ENCODE data around the gene PEX11G.
"Not testable (repeated sequence)": the region's sequence is repeated elsewhere in the genome, so short reads cannot be mapped to it uniquely, and the experiment has no call there.

The PEX11G gene

DNA sequence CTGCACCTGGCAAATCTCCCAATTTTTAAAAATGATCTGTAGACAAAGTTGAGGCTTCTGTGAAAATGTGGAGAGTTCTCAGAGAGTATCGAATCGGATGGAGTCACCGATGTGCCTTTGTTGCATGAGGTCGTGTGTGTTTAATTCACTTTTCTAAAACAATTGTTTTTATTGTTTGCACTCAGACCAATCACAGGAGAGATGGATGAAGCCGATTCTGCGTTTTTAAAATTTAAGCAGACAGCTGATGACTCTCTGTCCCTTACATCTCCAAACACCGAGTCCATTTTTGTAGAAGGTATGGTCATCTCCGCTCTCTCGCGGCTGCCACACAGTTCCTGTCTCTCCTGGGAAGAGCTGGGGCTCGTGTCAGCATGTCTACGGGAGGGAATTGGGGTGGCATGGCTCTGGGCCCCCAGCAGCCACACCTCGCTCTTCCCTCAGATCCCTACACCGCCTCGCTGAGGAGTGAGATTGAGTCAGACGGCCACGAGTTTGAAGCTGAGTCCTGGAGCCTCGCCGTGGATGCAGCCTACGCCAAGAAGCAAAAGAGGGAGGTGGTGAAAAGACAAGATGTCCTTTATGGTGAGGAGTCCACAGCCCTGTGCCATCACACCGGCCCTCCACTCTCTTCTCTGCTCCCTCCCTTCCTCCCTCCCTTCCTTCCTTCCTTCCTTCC is 47.2 kb downstream of the PEX11G start:
- no peak for DNase-seq (ENCODE audit: low read depth)
- no peak overlapping the region for H3K4me3 ChIP-seq (ENCODE audit: low read depth, low read length)
- TF ChIP-seq, protein P1, sequence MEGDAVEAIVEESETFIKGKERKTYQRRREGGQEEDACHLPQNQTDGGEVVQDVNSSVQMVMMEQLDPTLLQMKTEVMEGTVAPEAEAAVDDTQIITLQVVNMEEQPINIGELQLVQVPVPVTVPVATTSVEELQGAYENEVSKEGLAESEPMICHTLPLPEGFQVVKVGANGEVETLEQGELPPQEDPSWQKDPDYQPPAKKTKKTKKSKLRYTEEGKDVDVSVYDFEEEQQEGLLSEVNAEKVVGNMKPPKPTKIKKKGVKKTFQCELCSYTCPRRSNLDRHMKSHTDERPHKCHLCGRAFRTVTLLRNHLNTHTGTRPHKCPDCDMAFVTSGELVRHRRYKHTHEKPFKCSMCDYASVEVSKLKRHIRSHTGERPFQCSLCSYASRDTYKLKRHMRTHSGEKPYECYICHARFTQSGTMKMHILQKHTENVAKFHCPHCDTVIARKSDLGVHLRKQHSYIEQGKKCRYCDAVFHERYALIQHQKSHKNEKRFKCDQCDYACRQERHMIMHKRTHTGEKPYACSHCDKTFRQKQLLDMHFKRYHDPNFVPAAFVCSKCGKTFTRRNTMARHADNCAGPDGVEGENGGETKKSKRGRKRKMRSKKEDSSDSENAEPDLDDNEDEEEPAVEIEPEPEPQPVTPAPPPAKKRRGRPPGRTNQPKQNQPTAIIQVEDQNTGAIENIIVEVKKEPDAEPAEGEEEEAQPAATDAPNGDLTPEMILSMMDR (conservative IDR thresholded peaks at IDR 0.05; ENCODE audit: low read depth, low read length), result no peak

DNA sequence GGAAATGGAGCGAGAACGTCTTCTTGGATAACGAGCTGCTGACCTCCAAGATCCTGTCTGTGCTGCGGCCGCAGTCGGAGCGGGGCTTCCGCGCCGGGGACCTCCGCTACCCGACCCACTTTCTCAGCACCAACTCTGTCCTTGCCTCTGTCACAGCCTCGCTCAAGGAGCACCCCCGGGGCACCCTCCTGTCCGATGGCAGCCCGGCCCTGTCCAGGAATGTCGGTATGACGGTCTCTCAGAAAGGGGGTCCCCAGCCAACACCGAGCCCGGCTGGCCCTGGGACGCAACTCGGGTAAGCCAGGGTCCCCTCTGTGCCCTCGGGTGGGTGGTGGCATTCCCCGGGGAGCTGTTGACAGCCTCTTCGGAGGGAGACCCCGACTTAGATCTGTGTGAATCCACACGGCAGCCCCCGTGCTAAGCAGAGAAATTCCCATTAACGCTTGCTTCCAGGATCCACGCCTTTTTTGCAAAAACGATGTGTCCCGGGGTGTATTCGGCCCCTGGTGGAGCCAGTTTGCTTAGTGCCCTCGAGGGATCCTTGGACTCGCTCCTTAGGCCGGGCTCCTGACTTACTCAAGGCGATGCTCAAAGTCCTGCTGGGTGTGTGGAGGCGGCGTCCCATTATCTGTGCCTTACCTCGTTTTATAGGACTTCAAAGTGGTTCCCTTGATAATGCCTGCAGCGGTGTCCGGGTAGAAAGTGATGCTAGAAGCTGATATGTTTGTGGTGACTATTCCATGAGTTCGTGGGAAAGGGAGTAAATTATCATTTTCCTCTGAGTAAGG is 48.5 kb downstream of the PEX11G start:
- DNase-seq (ENCODE audit: low read depth), result no peak
- TF ChIP-seq, protein P1 (conservative IDR thresholded peaks at IDR 0.05; ENCODE audit: low read depth, low read length), result no peak
- H3K4me3 ChIP-seq (ENCODE audit: low read depth, low read length), result no peak overlapping the region

DNA sequence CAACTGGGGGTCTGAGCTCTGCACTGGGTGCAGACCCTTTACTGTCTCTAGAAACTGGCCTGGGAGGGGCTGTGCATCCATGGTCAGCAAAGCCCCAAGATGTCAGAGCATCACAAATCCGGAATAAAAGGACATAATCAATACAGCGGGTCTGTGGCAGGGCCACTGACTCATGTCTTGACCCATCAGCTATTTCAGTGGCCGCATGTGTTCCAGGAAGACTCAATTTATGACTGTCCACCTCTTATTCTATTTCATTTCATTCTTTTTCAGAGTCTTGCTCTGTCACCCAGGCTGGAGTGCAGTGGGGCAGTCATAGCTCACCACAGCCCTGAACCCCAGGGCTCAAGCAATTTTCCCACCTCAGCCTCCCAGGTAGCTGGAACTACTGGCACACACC is 53.2 kb downstream of the PEX11G start:
- TF ChIP-seq, protein P1 (conservative IDR thresholded peaks at IDR 0.05; ENCODE audit: low read depth, low read length), result no peak
- H3K4me3 ChIP-seq (ENCODE audit: low read depth, low read length), result no peak overlapping the region
- DNase-seq (ENCODE audit: low read depth), result no peak

DNA sequence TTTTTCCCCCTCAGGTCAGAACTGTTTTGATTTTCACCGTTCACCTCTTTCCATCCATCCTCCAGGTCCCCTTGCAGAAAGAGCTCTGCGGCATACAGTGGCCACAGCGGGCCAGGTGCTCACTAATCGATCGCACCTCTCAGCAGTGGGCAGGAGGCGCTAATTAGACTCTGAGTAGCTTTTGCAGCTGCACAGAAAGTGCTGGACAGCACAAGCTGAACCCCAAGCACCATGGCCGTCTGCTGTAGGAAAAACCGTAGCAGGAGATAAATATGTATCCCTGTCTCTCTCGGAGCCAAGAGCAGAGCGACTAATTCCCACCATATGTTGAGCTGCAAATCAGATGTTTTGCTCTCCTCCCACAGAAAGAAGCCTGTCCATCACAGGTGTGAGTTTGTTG is 54.4 kb downstream of the PEX11G start:
- TF ChIP-seq, protein P1 (conservative IDR thresholded peaks at IDR 0.05; ENCODE audit: low read depth, low read length), result no peak
- DNase-seq (ENCODE audit: low read depth), result no peak
- H3K4me3 ChIP-seq (ENCODE audit: low read depth, low read length), result no peak overlapping the region

DNA sequence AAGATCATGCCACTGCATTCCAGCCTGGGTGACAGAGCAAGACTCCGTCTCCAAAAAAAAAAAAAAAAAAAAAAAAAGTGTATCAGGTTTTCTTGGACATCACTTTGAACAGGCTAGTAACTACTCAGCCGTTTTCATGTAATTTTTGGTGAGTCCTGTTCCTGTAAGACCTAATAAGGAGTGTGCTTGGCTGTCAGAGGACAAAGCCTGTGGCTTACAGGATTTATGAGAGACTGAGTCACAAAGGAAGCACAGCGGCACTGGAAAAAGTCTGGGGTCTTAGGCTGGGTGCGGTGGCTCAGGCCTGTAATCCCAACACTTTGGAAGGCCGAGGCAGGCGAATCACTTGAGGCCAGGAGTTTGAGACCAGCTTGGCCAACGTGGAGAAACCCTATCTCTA is 55.4 kb downstream of the PEX11G start:
- not testable (repeated sequence) for H3K4me3 ChIP-seq (ENCODE audit: low read depth, low read length)

DNA sequence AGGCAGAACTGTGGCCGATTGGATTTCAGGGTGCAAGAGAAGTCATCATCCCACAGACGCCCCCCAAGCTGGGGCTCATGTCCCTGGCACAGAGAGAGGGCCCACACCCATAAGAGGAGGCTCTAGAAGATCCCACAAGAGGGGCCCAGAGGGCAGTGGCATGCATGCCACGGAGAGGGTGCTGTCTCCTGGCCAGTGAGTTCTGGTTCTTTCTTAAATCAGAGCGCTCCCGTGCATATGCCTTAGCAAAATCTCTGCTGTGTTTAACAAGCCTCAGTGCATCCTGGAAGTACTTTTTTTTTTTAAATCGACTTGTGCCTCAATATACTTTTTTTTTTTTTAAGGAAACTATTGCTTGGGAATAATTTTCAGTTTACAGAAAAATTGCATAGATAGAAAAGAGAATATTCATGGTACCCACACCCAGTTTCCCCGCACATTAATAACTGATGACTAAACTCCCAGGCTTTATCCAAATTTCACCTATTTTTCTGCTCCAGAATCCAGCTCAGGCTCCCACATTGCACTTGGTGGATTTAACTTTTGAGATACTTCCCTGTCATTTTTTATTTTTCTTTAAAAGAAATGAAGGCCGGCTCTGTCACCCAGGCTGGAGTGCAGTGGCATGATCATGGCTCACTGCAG is 59.1 kb downstream of the PEX11G start:
- no peak overlapping the region for H3K4me3 ChIP-seq (ENCODE audit: low read depth, low read length)
- DNase-seq (ENCODE audit: low read depth), result no peak
- TF ChIP-seq, protein P1 (conservative IDR thresholded peaks at IDR 0.05; ENCODE audit: low read depth, low read length), result no peak

More for the DNA sequence above, 55.4 kb downstream of the PEX11G start:
- DNase-seq (ENCODE audit: low read depth), result not testable (repeated sequence)

DNA sequence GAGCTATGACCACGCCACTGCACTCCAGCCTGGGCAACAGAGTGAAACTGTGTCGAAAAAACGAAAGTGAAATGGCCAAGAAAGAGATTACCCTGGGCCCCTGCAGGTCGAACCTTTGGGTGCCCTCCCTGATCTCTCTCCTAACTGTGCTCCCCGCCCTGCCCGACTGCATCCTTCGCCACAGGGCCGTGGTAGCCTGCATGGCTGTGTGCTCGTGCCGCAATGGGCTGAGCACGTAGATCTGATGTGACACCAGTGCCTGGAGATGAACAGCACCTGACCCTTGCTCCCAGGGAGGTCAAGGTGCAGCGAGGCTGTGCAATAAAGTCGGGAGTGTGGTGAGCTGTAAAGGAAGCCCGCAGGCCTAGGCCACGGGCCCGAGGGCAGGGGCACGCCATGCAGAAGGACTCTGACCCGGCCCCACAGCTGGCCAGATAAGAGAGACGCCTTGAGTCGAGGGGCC is 60.2 kb downstream of the PEX11G start:
- TF ChIP-seq, protein P1 (conservative IDR thresholded peaks at IDR 0.05; ENCODE audit: low read depth, low read length), result no peak
- DNase-seq (ENCODE audit: low read depth), result no peak

More for the DNA sequence above, 60.2 kb downstream of the PEX11G start:
- H3K4me3 ChIP-seq (ENCODE audit: low read depth, low read length), result no peak overlapping the region

Data from choroid plexus epithelial cell (primary cell).